GM23338 (cell line): ENCODE data around the gene TNFAIP1. TPM values are rescaled to one million over a fixed set of nuclear protein-coding genes. Genes with fewer than 3 reads are reported as not detected.

Experiments
- ATAC-seq: fragments of 200-7000 bp; cut with Tn5 transposase; 3 replicates; pipeline ENCODE4 v1.9.1; 2020
- DNase-seq: peaks from one replicate; pipeline ENCODE4 v3.0.0-alpha.2; 2015; ENCODE audit warnings: low spot score
- H2AFZ ChIP-seq: fragments of 200-600 bp; sonication (generic); 2 replicates; pipeline ENCODE4 v1.8.0; 2016; ENCODE audit warnings: antibody characterized with exemption, mild to moderate bottlenecking, moderate library complexity
- H3F3A ChIP-seq: fragments of 200-600 bp; sonication (generic); replicated peaks from 2 replicates; pipeline ENCODE4 v1.8.0; 2017; ENCODE audit warnings: antibody characterized with exemption, mixed run types, low read depth
- H3K27ac ChIP-seq: fragments of 200-600 bp; sonication (generic); 2 replicates; pipeline ENCODE4 v1.6.1; 2016; ENCODE audit warnings: low read depth
- H3K27me3 ChIP-seq: fragments of 200-600 bp; sonication (generic); 2 replicates; pipeline ENCODE4 v1.8.0; 2016; ENCODE audit warnings: mild to moderate bottlenecking, mixed run types, moderate library complexity; ENCODE audit not compliant: insufficient read depth
- H3K36me3 ChIP-seq: fragments of 200-600 bp; sonication (generic); 2 replicates; pipeline ENCODE4 v1.8.0; 2016; ENCODE audit warnings: mild to moderate bottlenecking; ENCODE audit not compliant: insufficient read depth
- H3K4me1 ChIP-seq: fragments of 200-600 bp; sonication (generic); 2 replicates; pipeline ENCODE4 v1.8.0; 2016; ENCODE audit warnings: mild to moderate bottlenecking, moderate library complexity; ENCODE audit not compliant: insufficient read depth
- H3K4me2 ChIP-seq: fragments of 200-600 bp; sonication (generic); 2 replicates; pipeline ENCODE4 v1.7.1; 2017; ENCODE audit warnings: mixed run types
- H3K4me3 ChIP-seq: fragments of 200-600 bp; sonication (generic); 2 replicates; pipeline ENCODE4 v1.6.1; 2016; ENCODE audit warnings: mixed run types
- H3K79me2 ChIP-seq: fragments of 200-600 bp; sonication (generic); replicated peaks from 2 replicates; pipeline ENCODE4 v1.8.0; 2017; ENCODE audit warnings: mild to moderate bottlenecking; ENCODE audit not compliant: insufficient read depth
- H3K9me2 ChIP-seq: fragments of 200-600 bp; sonication (generic); 2 replicates; pipeline ENCODE4 v1.8.0; 2017; ENCODE audit not compliant: insufficient read depth
- H4K20me1 ChIP-seq: fragments of 200-600 bp; sonication (generic); replicated peaks from 2 replicates; pipeline ENCODE4 v1.8.0; 2017; ENCODE audit warnings: mild to moderate bottlenecking; ENCODE audit not compliant: insufficient read depth
- H3K27ac Mint-ChIP-seq: 2 replicates; pipeline ENCODE4 v1.8.0; 2020; ENCODE audit warnings: inconsistent platforms, mild to moderate bottlenecking, moderate library complexity, mixed read lengths
- H3K27me3 Mint-ChIP-seq: 3 replicates; pipeline ENCODE4 v1.8.0; 2022; ENCODE audit warnings: low read depth, mild to moderate bottlenecking, moderate library complexity, mixed read lengths, inconsistent platforms; ENCODE audit not compliant: insufficient read depth, poor library complexity
- H3K36me3 Mint-ChIP-seq: 3 replicates; pipeline ENCODE4 v1.8.0; 2021; ENCODE audit warnings: low read depth, mild to moderate bottlenecking, inconsistent platforms, moderate library complexity, mixed read lengths
- H3K4me1 Mint-ChIP-seq: 3 replicates; pipeline ENCODE4 v1.8.0; 2020; ENCODE audit warnings: mild to moderate bottlenecking, inconsistent platforms, mixed read lengths
- H3K4me3 Mint-ChIP-seq: 3 replicates; pipeline ENCODE4 v1.8.0; 2021; ENCODE audit warnings: moderate library complexity, mild to moderate bottlenecking, inconsistent platforms, mixed read lengths
- H3K9me3 Mint-ChIP-seq: 3 replicates; pipeline ENCODE4 v1.8.0; 2020; ENCODE audit warnings: moderate library complexity, mild to moderate bottlenecking, inconsistent platforms, mixed read lengths
- CREB1 ChIP-seq: fragments of 250-450 bp; sonication (Bioruptor Pico); IDR thresholded peaks from 2 replicates; pipeline ENCODE4 v1.5.0; 2020; ENCODE audit warnings: low read depth, mild to moderate bottlenecking, moderate library complexity
- ETS1 ChIP-seq: IDR thresholded peaks from 2 replicates; pipeline ENCODE4 v1.6.1; 2016; ENCODE audit warnings: antibody characterized with exemption
- EZH2 ChIP-seq: fragments of 200-600 bp; sonication (generic); IDR thresholded peaks from one replicate; pipeline ENCODE4 v1.8.0; 2017; ENCODE audit warnings: antibody characterized with exemption, mild to moderate bottlenecking, low read depth; ENCODE audit not compliant: unreplicated experiment
- EZH2phosphoT487 ChIP-seq: fragments of 200-600 bp; sonication (generic); IDR thresholded peaks from one replicate; pipeline ENCODE4 v1.8.1; 2018; ENCODE audit warnings: antibody characterized with exemption; ENCODE audit not compliant: unreplicated experiment
- JUNB ChIP-seq: IDR thresholded peaks from one replicate; pipeline ENCODE4 v1.6.1; 2016; ENCODE audit warnings: antibody characterized with exemption; ENCODE audit not compliant: unreplicated experiment
- NANOG ChIP-seq: IDR thresholded peaks from 2 replicates; pipeline ENCODE4 v1.6.1; 2016; ENCODE audit warnings: antibody characterized with exemption, borderline replicate concordance
- POLR2AphosphoS5 ChIP-seq: IDR thresholded peaks from 2 replicates; pipeline ENCODE4 v1.6.1; 2016; ENCODE audit warnings: antibody characterized with exemption, low read depth
- REST ChIP-seq: IDR thresholded peaks from one replicate; pipeline ENCODE4 v1.6.1; 2018; ENCODE audit warnings: antibody characterized with exemption; ENCODE audit not compliant: unreplicated experiment
- ZNF114 ChIP-seq: fragments of 250-450 bp; sonication (Bioruptor Pico); IDR thresholded peaks from 2 replicates; pipeline ENCODE4 v1.5.0; 2020; ENCODE audit warnings: mild to moderate bottlenecking, moderate library complexity
- ZNF331 ChIP-seq: fragments of 250-450 bp; sonication (Bioruptor Pico); IDR thresholded peaks from 2 replicates; pipeline ENCODE4 v1.5.0; 2020; ENCODE audit warnings: low read depth, mild to moderate bottlenecking, moderate library complexity
- ZNF462 ChIP-seq: fragments of 250-450 bp; sonication (Bioruptor Pico); IDR thresholded peaks from 2 replicates; pipeline ENCODE4 v1.5.0; 2020; ENCODE audit warnings: mild to moderate bottlenecking, moderate library complexity
- polyA plus RNA-seq: library from polyadenylated mRNA; unstranded; fragments of >200 nt; fragmentation: Nextera tagmentation; extraction: Ambion mirVana; gene quantifications from 2 replicates; pipeline ENCODE4 v1.2.1, GENCODE V29; 2016
- total RNA-seq: library from RNA; depleted of rRNA; stranded (reverse); fragments of >200 nt; shearing (Covaris generic); gene quantifications from 2 replicates; pipeline ENCODE4 v1.2.3, GENCODE V29; 2014

Gene TNFAIP1
- total and polyA plus RNA-seq, 2 experiments from 2014 or later, result 6.3 to 13.1 TPM

- H4K20me1 ChIP-seq, result peaks cover 17% of the 10 kb centered on the region; the same call in 1 of the 2 replicates
- Mint-ChIP-seq H3K27ac (no peak overlapping the region), H3K27me3 (peaks cover 33% of the 10 kb centered on the region), H3K9me3 (no peaks in the 10 kb centered on the region), H3K36me3 (no peaks in the 10 kb centered on the region), H3K4me1 (peaks cover 21% of the 10 kb centered on the region), H3K4me3 (peak overlapping the region; percentile 70)
- H2AFZ ChIP-seq, result peak overlapping the region; percentile 97
- H3K79me2 ChIP-seq, result no peaks in the 10 kb centered on the region
- H3K4me1 ChIP-seq, result peaks cover 9% of the 10 kb centered on the region; the same call in 1 of the 2 replicates
- H3K4me3 ChIP-seq, result peak overlapping the region; percentile 86
- H3K4me2 ChIP-seq, result peak overlapping the region; percentile 90
- no peaks in the 10 kb centered on the region for H3K36me3 ChIP-seq
- TF ChIP-seq ZNF462 (CRISPR knock-in tag) (no peak), NANOG (no peak), ZNF114 (CRISPR knock-in tag) (no peak), ETS1 (no peak), CREB1 (CRISPR knock-in tag) (no peak), ZNF331 (CRISPR knock-in tag) (no peak), REST (peak; percentile 5), POLR2AphosphoS5 (no peak), EZH2phosphoT487 (no peak), EZH2 (peak; percentile 6), JUNB (no peak)
- no peaks in the 10 kb centered on the region for H3K9me2 ChIP-seq
- H3F3A ChIP-seq, result no peaks in the 10 kb centered on the region; the same call in 1 of the 2 replicates
- H3K27ac ChIP-seq, result no peak overlapping the region
- DNase-seq, result peak; percentile 54
- peaks cover 22% of the 10 kb centered on the region for H3K27me3 ChIP-seq
- peak; percentile 5 for ATAC-seq
Observed at GRCh38 chr17:28372203-28372944, 36.8 kb downstream of the TNFAIP1 start.
